Keratinocyte (primary cell): ENCODE measurements around the gene HELQ. TPM values are rescaled to one million over a fixed set of nuclear protein-coding genes. Genes with fewer than 3 reads are reported as not detected.
A peak's percentile ranks its signal among the peaks of the same experiment; 100 is the strongest.

Source experiments
- DNase-seq: peaks from one replicate; pipeline ENCODE4 v3.0.0-alpha.2; 2011; ENCODE audit warnings: low read depth, missing footprints, low spot score
- FAIRE-seq: peaks from 2 replicates; lab custom pipeline; 2011; peaks lifted over from hg19 to GRCh38; lab: Jason Lieb, UNC
- H2AFZ ChIP-seq: 2 replicates; pipeline ENCODE4 v1.6.0; 2012; ENCODE audit warnings: low read length, control low read depth, inconsistent platforms; ENCODE audit not compliant: control insufficient read depth
- H3K27ac ChIP-seq: 2 replicates; pipeline ENCODE4 v1.5.1; 2011; ENCODE audit warnings: low read length; ENCODE audit not compliant: control insufficient read depth, insufficient read depth
- H3K27me3 ChIP-seq: 3 replicates; pipeline ENCODE4 v1.6.0; 2011; ENCODE audit warnings: low read length; ENCODE audit not compliant: control insufficient read depth, insufficient read depth; ENCODE audit errors: extremely low read depth
- H3K36me3 ChIP-seq, 2 experiments: 2 replicates in 1 of 2; 3 replicates in 1 of 2; pipeline ENCODE4 v1.5.1; 2011; ENCODE audit warnings: low read length in 2 of 2, mild to moderate bottlenecking in 1 of 2; ENCODE audit not compliant: control insufficient read depth in 2 of 2, insufficient read depth in 2 of 2; ENCODE audit errors: extremely low read depth in 1 of 2
- H3K4me1 ChIP-seq: 3 replicates; pipeline ENCODE4 v1.5.1; 2011; ENCODE audit warnings: low read length; ENCODE audit not compliant: control insufficient read depth, insufficient read depth; ENCODE audit errors: extremely low read depth
- H3K4me2 ChIP-seq: 3 replicates; pipeline ENCODE4 v1.6.0; 2011; ENCODE audit warnings: low read depth, low read length; ENCODE audit not compliant: control insufficient read depth, insufficient read depth; ENCODE audit errors: extremely low read depth
- H3K4me3 ChIP-seq, 3 experiments: fragments of 200-600 bp in 1 of 3; sonication (generic) in 1 of 3; 2 replicates in 2 of 3; 3 replicates in 1 of 3; pipeline ENCODE4 v1.5.1; 2011 to 2016; ENCODE audit warnings: low read length in 3 of 3, mild to moderate bottlenecking in 3 of 3, control low read depth in 2 of 3, inconsistent platforms in 1 of 3, low read depth in 1 of 3, mixed read lengths in 1 of 3, mixed run types in 1 of 3, moderate library complexity in 1 of 3; ENCODE audit not compliant: control insufficient read depth in 2 of 3, insufficient read depth in 2 of 3; ENCODE audit errors: extremely low read depth in 1 of 3
- H3K79me2 ChIP-seq: 2 replicates; pipeline ENCODE4 v1.6.0; 2012; ENCODE audit warnings: low read length; ENCODE audit not compliant: control insufficient read depth, insufficient read depth
- H3K9ac ChIP-seq: 3 replicates; pipeline ENCODE4 v1.6.0; 2011; ENCODE audit warnings: low read length; ENCODE audit not compliant: control insufficient read depth, insufficient read depth; ENCODE audit errors: extremely low read depth
- H3K9me1 ChIP-seq: 3 replicates; pipeline ENCODE4 v1.6.0; 2011; ENCODE audit warnings: low read length; ENCODE audit not compliant: control insufficient read depth, insufficient read depth; ENCODE audit errors: extremely low read depth
- H3K9me3 ChIP-seq: 2 replicates; pipeline ENCODE4 v1.5.1; 2012; ENCODE audit warnings: low read depth, low read length; ENCODE audit not compliant: control insufficient read depth
- H4K20me1 ChIP-seq: 3 replicates; pipeline ENCODE4 v1.6.0; 2011; ENCODE audit warnings: low read length; ENCODE audit not compliant: control insufficient read depth, insufficient read depth; ENCODE audit errors: extremely low read depth
- EZH2 ChIP-seq: IDR thresholded peaks from one replicate; pipeline ENCODE4 v1.6.1; 2012; ENCODE audit warnings: inconsistent platforms, mild to moderate bottlenecking, low read length, moderate library complexity
- dilution Hi-C: fragments of 300-500 bp; cut with MboI; formaldehyde crosslinking; loops from one replicate; pipeline ENCODE4 v1.7.0; 2020; ENCODE audit warnings: low sequenced_read_pairs; ENCODE audit not compliant: extremely low pct_ligation_motif_present
- polyA minus RNA-seq, 3 experiments: library from RNA; depleted of rRNA, polyadenylated mRNA; stranded (reverse); fragments of >200 nt; gene quantifications; 1 replicate in 1 of 3; 2 replicates in 1 of 3; 3 replicates in 1 of 3; pipeline ENCODE4 v1.2.3, GENCODE V29; 2011
- polyA plus RNA-seq, 5 experiments: library from polyadenylated mRNA; depleted of rRNA in 3 of 5; stranded (reverse) in 3 of 5; stranded (forward) in 1 of 5; unstranded in 1 of 5; fragments of >200 nt; gene quantifications; 1 replicate in 1 of 5; 2 replicates in 3 of 5; 3 replicates in 1 of 5; pipeline versions ENCODE4 v1.2.1 to v1.2.3, GENCODE V29; 2011 to 2012; ENCODE audit warnings: missing spikeins in 2 of 5, low read depth in 1 of 5, low replicate concordance in 1 of 5
- TF ChIP-seq, protein P1 (sequence below), 3 experiments: IDR thresholded peaks in 1 of 3; conservative IDR thresholded peaks in 1 of 3; optimal IDR thresholded peaks in 1 of 3; 2 replicates in 2 of 3; 3 replicates in 1 of 3; pipeline versions ENCODE3 to v1.5.1; 2011; ENCODE audit warnings: low read length in 3 of 3, mild to moderate bottlenecking in 3 of 3, moderate library complexity in 2 of 3, control low read depth in 1 of 3, inconsistent platforms in 1 of 3; ENCODE audit not compliant: insufficient read depth in 2 of 3; ENCODE audit errors: extremely low read depth in 1 of 3

The HELQ gene, protein sequence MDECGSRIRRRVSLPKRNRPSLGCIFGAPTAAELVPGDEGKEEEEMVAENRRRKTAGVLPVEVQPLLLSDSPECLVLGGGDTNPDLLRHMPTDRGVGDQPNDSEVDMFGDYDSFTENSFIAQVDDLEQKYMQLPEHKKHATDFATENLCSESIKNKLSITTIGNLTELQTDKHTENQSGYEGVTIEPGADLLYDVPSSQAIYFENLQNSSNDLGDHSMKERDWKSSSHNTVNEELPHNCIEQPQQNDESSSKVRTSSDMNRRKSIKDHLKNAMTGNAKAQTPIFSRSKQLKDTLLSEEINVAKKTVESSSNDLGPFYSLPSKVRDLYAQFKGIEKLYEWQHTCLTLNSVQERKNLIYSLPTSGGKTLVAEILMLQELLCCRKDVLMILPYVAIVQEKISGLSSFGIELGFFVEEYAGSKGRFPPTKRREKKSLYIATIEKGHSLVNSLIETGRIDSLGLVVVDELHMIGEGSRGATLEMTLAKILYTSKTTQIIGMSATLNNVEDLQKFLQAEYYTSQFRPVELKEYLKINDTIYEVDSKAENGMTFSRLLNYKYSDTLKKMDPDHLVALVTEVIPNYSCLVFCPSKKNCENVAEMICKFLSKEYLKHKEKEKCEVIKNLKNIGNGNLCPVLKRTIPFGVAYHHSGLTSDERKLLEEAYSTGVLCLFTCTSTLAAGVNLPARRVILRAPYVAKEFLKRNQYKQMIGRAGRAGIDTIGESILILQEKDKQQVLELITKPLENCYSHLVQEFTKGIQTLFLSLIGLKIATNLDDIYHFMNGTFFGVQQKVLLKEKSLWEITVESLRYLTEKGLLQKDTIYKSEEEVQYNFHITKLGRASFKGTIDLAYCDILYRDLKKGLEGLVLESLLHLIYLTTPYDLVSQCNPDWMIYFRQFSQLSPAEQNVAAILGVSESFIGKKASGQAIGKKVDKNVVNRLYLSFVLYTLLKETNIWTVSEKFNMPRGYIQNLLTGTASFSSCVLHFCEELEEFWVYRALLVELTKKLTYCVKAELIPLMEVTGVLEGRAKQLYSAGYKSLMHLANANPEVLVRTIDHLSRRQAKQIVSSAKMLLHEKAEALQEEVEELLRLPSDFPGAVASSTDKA
- polyA plus RNA-seq (6.7 to 10.5 TPM (median 8.4 TPM) in 3 replicates), polyA minus RNA-seq (5.1 to 8.7 TPM (median 6.7 TPM) in 3 replicates)
- polyA plus RNA-seq (2011; ENCODE audit: low read depth) = 5.1 TPM
- polyA plus RNA-seq (2011; cell fraction: cytosol; rRNA removed) = 6.3 and 7.5 TPM in 2 replicates
- 7.8 and 8.7 TPM in 2 replicates for polyA plus RNA-seq (2011; cell fraction: nucleus; rRNA removed)
- 4.8 and 5.3 TPM in 2 replicates for polyA plus RNA-seq (2012; ENCODE audit: low replicate concordance)
- polyA minus RNA-seq (2011; cell fraction: cytosol; rRNA and poly(A)+ RNA removed) = 4.8 TPM
- 6.1 and 9.7 TPM in 2 replicates for polyA minus RNA-seq (2011; cell fraction: nucleus; rRNA and poly(A)+ RNA removed)

DNA sequence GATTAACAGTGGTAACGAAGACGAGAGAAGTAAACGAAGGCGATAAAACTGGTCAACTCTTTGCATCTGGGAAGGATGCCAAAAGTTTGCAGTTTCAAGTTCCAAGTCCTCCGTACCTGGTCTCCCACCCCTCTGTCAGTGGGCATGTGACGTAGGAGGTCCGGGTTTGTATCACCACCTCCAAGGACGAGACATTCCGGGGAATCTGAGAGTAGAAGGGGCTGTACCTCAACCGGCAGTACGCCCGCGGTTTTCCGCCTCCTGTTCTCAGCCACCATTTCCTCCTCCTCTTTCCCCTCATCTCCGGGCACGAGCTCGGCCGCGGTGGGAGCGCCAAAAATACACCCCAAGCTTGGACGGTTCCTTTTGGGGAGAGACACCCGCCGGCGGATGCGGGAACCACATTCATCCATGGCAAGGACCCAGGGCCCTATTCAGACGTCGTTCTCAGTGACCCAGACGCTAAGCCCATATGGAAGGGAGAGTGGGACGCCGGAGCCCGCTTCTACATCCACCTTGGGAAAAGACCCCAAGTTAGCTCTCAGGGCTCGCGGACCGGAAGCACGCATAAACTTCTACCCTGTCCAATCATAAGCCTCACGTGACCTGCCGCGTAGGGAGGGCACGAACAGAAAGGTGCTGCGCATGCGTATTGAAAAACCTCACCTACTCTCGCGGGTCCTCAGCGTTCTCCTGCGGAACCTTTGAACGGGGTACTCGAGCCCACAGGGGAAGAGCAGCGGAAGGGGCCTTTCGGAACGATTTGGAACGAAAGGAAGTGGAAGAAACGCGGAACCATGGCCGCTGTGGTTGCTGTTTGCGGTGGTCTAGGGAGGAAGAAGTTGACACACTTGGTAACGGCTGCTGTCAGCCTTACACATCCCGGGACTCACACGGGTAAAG lies at the start of gene HELQ, which contains the start of gene MRPS18C:
Gene HELQ, minus strand, starts transcription at position 543 of the 903 bp plus-strand sequence. Its CDS starts 130 bp downstream, at position 413.
Gene MRPS18C, plus strand, starts transcription at position 778 of the 903 bp plus-strand sequence. Its CDS starts 20 bp downstream, at position 798.
- H3K9me1 ChIP-seq = no peaks in the 10 kb centered on the region
- H3K4me3 ChIP-seq = peak within 1 kb of the TSS; percentile 76 to 98 (median 96)
- DNase-seq (peak; percentile 89), FAIRE-seq (peak; percentile 90)
- dilution Hi-C loops = no loop called here
- peak within 1 kb of the TSS; percentile 98 for H2AFZ ChIP-seq
- H3K4me1 ChIP-seq = peaks cover 12% of the 10 kb centered on the region
- H3K4me2 ChIP-seq = peak within 1 kb of the TSS; percentile 91
- H3K9me3 ChIP-seq = no peaks in the 10 kb centered on the region
- peak within 1 kb of the TSS; percentile 92 for H3K27ac ChIP-seq
- peaks cover 36% of the 10 kb centered on the region for H3K79me2 ChIP-seq
- peaks cover 7 to 10% of the 10 kb centered on the region in 2 experiments for H3K36me3 ChIP-seq
- no peaks in the 10 kb centered on the region for H4K20me1 ChIP-seq
- no peaks in the 10 kb centered on the region for H3K27me3 ChIP-seq
- H3K9ac ChIP-seq = peak within 1 kb of the TSS; percentile 88
- TF ChIP-seq, protein P1, sequence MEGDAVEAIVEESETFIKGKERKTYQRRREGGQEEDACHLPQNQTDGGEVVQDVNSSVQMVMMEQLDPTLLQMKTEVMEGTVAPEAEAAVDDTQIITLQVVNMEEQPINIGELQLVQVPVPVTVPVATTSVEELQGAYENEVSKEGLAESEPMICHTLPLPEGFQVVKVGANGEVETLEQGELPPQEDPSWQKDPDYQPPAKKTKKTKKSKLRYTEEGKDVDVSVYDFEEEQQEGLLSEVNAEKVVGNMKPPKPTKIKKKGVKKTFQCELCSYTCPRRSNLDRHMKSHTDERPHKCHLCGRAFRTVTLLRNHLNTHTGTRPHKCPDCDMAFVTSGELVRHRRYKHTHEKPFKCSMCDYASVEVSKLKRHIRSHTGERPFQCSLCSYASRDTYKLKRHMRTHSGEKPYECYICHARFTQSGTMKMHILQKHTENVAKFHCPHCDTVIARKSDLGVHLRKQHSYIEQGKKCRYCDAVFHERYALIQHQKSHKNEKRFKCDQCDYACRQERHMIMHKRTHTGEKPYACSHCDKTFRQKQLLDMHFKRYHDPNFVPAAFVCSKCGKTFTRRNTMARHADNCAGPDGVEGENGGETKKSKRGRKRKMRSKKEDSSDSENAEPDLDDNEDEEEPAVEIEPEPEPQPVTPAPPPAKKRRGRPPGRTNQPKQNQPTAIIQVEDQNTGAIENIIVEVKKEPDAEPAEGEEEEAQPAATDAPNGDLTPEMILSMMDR (optimal IDR thresholded peaks at IDR 0.05 in 1 of 3, IDR thresholded peaks at IDR 0.05 in 1 of 3, conservative IDR thresholded peaks at IDR 0.05 in 1 of 3; ENCODE audit: extremely low read depth in 1 of 3, insufficient read depth in 2 of 3, low read length in 3 of 3) = peak in 2 of 3 experiments; percentile 7 to 50
- no peak for TF ChIP-seq EZH2
